Skeletal muscle cell (primary cell): ENCODE measurements around the gene C5orf15.
"Not testable (repeated sequence)": the region's sequence is repeated elsewhere in the genome, so short reads cannot be mapped to it uniquely, and the experiment has no call there.

Experiments
- DNase-seq: peaks from one replicate; pipeline ENCODE4 v3.0.0-alpha.2; 2010; ENCODE audit warnings: low read depth
- H3K4me3 ChIP-seq: 2 replicates; pipeline ENCODE4 v1.5.1; 2011; ENCODE audit warnings: low read depth, mild to moderate bottlenecking, control low read depth, low read length, moderate library complexity

The C5orf15 gene

DNA sequence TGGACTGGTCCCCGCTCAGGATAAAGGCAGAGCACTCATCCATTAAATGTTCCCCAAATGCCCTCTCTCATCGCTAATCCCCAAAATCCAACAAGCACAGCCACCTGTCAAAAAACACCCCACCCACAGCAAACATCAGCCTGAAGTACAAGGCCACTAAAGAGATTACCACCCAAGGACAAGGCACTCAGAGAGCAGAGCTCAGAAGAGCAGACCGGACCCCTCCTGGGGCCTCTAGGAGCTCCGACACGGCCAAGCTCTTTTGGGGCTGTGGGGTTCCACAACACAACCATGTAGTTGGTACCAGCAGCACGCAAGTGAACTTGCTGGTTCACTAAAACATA is 26.5 kb upstream of the C5orf15 start:
- no peak for DNase-seq
- H3K4me3 ChIP-seq = no peak overlapping the region

DNA sequence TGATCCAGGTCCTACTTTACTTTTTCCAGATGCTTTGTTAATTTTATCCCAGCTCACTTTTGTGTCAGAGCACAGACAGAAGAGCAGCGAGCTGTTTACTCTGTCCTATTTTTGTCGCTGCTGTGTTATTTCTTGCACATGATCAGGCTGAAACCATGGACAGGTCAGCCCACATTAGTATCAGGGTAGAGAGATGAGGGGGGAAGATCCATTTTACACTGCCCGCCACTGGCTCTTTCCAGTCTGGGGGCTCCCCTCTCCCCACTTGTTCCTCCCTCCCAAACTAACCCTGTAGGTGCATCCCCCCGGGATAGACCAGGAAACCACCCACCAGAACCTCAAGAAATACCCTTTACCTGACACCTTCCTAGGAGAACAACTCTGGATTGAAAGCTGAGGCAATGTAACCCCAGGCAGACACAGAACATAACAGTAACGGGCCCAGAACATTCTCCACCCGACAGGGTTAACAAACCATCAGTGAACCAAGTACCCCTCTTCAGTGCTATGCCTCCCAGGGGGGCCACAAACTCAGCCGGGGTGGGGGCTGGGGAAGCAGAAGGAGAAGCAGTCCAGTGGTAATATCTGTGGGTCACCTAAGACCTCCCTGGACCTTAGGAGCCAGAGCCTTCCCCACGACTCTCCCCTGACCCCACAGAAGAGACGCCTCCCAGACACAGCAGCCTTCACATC is 26.0 kb upstream of the C5orf15 start:
- no peak overlapping the region for H3K4me3 ChIP-seq
- DNase-seq = no peak

DNA sequence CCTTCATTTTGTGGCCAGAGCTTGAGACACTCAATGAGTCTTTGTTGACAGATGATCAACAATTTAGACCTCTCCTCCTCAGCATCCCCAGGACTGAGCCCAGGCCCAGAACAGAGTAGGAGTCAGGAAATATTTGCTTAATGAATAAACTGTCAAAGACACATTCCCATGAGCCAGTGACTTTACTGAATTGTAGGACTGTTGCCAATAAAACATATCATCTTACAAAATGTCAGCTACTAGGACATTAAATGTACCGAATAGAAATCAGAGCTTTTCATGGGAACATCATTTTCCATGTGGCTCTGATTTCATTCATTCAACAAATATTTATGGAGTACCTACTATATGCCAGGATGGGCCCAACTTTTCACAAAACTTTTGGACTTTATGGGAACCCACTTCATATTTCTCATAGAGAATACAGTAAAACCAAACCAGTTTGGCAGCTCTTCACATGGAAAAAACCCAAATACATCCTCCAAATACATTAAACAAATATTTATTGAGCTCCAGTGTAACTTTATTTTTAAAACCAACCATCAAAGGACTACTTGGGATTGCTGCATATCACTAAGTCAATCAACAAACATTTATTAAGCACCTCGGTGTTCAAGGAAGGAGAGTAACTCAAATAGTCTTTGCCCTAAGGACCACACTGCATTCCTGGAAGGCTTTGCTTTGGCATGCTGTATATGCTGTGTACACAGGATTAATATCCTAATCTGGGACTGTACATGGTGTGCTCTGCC is 24.9 kb upstream of the C5orf15 start:
- no peak overlapping the region for H3K4me3 ChIP-seq
- peak; percentile 36 for DNase-seq

DNA sequence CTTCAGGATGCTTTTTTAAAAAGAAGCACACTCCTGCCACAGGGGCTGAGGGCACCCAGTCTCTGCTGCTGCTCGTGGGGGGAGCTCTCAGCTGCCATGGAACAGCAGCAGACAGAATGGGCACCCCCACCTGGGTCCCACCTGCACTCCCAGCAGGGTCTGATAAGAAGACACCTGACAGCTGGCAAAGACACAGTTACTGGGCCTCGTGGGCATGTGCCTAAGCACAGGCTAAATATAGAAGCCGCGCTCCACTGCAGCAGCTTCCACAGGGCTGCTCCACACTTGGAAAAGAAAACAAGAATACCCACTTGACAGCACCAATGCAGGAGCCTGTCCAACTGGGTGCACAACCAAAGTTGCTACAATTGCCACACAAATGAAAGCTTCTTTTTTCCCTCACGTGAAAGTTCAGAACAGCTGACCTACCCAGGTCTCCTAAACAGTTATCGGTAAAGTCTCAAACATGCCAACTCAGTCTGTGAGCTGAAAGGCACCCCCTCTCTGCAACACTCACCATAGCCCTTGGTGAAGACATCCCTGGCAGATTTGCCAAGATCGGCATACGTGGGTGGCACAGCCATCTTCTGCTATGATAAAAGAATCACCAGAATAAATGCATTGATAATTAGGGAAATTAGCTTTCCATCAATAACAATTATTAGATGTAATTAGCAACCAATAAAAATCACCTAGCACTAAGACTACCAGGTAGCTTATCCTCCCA is 24.2 kb upstream of the C5orf15 start:
- H3K4me3 ChIP-seq = no peak overlapping the region
- no peak for DNase-seq

DNA sequence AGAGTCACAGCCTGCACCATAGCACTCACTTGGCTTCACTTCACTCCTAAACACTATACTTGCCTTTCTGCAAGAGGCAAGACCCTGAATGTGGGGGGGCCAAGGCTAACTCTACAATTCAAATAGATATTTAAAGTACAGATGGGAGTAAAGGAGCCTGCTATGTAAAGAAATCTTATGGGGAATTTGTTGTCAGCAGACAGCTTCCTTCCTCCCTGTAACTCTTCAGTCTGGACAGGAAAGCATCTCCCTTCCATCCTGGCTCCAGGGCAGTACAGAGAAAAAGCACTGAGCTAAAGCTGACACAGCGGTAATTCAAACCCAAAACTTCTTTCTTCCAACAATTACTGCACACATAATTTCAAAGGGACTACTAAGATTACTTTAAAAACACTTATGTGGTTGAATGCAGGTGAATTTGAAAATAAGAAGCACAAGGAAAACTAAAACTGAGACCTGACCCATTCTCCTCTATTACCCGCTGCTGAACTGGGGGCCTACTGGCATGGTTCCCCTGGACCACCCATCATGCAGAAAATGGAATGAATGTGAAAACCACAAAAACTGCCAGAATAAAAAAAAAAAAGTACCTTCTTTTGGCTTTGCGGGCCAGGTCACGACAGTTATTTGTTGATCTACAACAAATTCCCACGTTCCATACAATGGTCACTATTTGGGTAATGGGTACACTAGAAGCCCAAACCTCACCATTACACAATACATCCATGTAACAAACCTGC is 22.9 kb upstream of the C5orf15 start:
- no peak for DNase-seq

DNA sequence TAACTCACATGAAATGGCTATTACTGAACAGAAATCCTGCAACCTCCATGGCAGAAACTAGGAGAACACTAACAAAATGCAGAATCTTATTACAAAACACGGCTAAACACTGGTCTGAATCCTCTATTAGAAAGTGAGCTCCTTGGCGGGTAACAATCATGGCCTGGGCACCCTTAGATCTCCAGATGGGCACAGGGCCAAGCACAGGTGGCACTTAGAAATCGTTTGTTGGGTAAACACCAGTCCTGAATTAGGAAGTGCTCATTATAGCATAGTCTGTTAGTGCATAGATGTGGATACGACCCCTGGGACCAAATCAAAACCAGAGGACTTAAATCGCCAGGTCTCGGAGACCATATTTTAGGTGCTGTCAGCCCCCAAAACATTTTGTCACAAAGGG is 22.0 kb upstream of the C5orf15 start:
- H3K4me3 ChIP-seq = no peak overlapping the region
- DNase-seq = no peak

More for the DNA sequence above, 22.9 kb upstream of the C5orf15 start:
- no peak overlapping the region for H3K4me3 ChIP-seq

DNA sequence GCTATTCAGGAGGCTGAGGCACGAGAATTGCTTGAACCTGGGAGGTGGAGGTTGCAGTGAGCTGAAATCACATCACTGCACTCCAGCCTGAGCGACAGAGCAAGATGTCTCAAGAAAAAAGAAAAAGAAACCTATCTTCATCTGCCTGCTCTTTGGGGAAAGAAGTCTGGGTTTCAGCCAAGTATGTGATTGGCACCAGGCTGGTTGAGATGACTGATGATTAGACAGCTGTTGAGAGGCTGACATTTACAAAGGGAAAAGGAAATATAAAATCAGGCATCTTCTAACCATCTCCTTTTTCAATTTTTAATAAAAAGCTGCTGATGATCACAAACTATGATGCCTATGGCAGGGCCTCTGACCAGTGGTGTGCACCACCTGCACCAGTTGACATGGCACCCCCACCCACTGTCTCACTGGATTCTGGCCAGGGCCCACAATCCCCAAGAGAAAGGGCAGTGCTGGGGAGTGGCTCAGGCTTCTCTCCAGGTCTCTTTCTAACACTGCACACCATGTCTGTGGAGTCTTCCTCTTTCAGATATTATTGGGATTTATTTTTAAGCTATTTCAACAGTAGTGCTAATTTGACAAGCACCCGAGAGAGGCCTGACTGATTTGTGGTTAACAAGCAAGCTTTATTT is 17.2 kb upstream of the C5orf15 start:
- DNase-seq = no peak

DNA sequence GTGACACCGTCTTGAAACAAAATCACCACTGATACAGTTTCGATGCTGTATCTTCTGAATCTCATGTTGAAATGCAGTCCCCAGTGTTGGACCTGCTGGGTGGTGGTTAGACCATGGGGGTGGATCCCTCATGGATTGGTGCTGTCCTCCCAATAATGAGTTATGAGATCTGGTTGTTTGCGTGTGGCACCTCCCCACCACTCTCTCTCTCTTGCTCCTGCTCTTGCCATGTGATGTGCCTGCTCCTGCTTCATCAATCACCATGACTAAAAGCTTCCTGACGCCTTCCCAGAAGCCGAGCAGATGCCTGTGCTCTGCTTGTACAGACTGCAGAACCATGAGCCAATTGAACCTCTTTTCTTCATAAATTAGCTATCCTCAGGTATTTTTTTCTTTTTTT is 15.2 kb upstream of the C5orf15 start:
- no peak for DNase-seq
- no peak overlapping the region for H3K4me3 ChIP-seq

More for the DNA sequence above, 17.2 kb upstream of the C5orf15 start:
- H3K4me3 ChIP-seq = no peak overlapping the region

DNA sequence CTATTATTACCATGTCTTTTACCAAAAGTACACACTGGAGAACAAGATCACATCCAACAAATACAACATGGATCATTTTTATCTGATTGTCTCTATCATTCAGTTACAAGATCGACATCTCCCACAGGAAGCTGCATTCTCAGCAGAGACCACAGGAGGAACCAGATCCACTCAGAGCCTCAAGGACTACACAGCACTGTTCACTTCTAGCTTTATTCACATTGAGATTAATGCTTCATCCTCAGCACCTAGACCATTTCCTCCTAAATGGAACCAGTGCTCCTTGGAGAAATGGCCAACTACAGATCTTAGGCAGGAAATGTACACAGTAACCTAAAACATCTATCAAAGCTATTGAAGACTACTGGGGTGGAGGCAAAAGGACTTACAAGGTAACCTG is 13.3 kb upstream of the C5orf15 start:
- DNase-seq = no peak
- H3K4me3 ChIP-seq = no peak overlapping the region

DNA sequence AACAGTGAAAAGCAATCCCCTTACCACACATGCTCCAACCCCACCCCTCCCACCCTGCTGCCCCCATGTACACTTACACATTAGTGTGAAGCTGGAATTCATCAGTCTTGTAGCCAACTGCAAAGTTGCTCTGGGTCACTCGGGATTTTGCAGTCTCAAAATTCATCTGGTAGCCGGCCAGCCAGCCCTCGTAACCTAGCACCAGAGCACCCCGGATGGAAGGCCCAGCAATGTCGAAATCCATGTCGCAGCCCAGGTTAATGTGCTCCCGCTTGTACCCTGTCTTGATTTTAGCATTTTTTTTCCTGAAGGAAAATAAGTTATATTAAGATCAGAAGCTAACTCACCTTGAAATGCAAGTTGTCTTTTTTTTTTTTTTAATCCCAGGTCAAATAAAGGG is 12.2 kb upstream of the C5orf15 start:
- H3K4me3 ChIP-seq = no peak overlapping the region
- no peak for DNase-seq

DNA sequence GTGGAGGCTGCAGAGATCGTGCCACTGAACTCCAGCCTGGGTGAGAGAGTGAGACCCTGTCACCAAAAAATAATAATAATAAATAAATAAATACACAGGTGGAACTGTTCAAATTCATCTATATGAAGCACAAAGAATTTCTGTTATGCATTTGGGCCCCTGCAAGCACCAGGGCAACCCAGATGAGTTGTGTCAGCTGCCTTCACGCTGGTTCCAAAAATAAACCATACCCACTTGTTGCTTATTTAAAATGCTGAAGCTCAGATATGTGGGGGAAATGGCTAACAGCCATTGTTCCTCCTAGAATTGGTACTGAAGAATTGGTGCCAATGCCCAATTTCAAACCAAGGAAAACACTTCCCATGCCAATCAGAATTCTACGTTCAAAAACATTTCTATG is 10.5 kb upstream of the C5orf15 start:
- H3K4me3 ChIP-seq = no peak overlapping the region
- DNase-seq = no peak

DNA sequence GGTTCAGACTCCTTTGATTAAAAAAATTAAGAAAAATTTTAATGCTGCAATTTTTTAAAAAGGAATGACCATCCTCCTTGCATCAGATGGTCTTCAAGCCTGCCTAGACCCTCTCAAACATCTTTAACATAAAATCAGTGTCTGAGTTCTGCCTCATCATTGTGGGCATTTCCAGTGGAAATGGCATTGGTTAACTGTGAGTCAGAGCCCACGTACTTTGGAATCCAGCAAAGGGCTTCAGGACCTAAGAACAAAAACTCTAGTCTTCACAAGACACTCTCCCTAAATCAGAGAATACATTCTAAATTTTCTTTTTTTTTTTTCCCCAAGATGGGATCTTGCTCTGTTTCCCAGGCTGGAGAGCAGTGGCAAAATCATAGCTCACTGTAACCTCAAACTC is 9.4 kb upstream of the C5orf15 start:
- DNase-seq = peak; percentile 22
- H3K4me3 ChIP-seq = no peak overlapping the region

DNA sequence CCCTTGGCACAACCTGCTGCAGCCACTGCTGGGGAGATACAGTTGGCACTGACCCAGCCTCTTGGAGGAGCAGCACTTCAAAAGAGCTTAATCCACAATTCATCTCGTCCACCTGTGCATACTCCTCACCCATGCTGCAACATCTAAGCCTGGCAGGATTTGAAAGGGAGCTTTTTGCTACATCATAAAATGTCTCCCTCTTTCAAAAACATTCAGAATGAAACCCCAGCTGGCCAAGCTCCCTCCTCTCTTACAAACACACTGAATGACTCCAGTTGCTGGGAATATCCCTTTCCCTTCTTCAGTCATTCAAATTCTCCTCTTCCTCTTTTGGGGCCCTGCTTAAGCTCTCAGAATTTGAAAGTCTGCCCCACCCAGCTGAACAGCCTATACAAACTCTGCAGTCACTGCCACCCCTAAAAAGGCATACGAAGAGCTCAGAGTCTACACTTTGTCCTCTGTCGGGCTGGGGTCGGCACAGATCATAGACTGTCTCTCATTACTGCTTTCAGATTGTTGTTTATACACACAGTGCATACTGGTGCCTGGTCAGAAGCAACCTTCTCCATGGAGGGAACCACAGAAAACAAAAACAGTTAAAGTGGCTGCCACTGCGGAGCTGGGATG is 8.8 kb upstream of the C5orf15 start:
- no peak for DNase-seq
- H3K4me3 ChIP-seq = no peak overlapping the region

DNA sequence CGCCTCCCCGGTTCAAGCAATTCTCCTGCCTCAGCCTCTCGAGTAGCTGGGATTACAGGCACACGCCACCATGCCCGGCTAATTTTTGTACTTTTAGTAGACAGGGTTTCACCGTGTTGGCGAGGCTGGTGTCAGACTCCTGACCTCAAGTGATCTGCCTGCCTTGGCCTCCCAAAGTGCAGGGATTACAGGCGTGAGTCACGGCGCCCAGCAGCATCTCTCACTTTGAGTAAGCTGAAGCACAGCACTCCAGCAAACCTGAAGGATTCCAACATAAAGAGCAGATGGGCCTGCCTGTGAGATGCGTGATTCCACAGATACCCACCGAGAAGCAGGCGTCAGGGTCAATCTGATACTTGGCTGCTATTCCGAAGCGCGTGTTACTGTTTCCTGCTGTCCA is 7.1 kb upstream of the C5orf15 start:
- DNase-seq, H3K4me3 ChIP-seq: not testable (repeated sequence)

DNA sequence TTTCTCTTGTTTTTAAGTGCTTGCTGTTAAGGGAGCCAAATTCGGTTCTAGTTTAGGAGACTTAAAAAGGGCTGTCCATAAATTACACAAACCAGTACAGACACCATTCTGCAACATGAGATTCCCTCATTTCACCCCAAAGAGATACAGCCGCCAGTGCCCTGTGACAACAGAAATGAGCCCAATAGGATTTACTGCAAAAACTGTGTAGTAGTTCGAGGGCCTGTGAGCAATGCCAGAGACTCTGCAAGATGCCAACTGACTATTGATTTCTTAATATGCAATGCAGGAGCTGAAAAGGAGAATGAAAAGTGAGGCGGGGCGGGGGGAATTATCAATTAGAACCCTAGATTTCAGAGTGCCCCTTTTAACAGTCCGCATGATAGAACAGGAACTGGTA is 5.7 kb upstream of the C5orf15 start:
- H3K4me3 ChIP-seq = no peak overlapping the region
- DNase-seq = no peak

DNA sequence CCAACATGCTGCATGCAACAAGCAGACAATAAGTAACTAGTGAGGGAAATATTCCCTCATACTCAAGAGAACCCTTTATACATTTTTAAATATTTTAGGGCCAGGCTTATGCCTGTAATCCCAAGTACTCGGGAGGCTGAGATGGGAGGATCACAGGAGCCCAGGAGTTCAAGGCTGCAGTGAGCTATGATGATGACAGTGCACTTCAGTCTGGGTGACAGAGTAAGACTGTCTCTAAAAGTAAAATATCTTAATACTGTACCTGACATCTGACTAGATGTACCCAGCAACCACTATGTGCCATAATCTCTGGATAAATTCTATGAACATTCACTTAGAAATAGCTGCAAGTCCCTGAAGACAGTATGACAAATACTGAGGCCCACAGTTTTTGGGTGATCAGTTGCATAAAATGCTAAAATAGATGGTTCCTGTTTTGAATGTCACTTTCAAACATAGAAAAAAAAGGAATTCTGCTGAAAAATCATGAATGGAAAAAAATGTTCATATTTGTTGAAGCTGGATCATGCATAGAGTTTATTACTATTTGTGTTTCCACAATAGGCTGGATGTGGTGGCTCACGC is 2.0 kb upstream of the C5orf15 start:
- DNase-seq = no peak
- H3K4me3 ChIP-seq = no peak overlapping the region

DNA sequence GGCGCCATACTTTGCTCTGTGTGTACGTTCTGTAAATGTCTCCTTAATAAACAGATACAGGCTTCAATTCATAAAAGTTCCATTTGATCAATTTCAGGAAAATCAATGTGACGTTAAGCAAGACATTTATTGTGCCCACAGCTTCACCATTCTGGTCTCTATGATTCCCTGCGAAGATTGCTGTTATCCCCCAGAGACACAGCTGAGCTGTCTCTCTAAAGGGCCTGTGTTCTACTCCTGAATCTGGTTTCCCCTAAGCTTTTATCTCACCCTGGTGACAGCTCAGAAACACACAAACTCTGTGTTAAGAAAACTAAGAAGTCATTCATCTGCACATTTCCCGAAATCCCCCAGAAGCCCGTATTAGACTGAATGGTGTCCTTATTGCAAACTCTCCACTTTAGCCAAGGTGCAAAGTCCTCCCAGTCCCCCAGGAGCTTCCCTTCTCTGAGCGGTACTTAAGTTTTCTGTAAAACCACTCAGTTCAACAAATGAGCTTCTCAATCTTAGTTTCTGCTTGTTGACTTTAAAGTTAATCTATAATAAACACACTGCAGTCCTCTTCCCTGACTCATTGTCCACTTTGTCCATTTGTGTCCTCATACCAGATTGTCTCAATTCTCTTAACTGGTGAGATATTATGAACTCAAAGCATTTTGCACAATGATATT is 1.4 kb upstream of the C5orf15 start:
- H3K4me3 ChIP-seq = no peak overlapping the region
- DNase-seq = no peak

DNA sequence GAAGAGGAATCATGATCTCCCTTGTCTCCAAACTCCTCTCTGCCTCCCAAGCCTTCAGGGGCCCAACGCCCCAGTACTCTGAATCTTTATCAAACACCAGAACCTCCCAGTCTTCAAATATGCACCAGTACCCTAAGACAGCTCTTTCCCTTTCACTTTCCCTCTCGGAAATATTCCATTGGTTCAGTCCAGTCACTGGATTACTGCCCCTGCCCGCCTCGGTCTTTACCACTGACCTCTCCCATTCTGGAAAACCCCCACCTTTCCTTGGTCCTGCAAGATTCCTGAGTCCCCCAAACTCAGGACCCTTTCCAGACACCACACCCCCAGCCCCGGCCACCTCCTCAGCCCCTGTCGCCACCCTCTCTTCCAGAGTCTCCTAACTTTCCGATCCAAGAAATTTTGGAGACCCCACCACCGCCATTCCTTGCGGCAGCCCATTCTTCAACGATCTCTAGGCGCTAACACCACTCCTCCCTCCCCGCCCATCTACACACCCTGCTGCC is 674 bp downstream of the C5orf15 start:
- no peak for DNase-seq
- H3K4me3 ChIP-seq = peak overlapping the region; percentile 94
